H1 (cell line): Measurements from ENCODE around the gene HRH2. TPM values are rescaled to one million over a fixed set of nuclear protein-coding genes. Genes with fewer than 3 reads are reported as not detected.

Experiments used
- CBX8 ChIP-seq: fragments of 300-800, 300-1000 bp; sonication (generic); IDR thresholded peaks from 2 replicates; pipeline ENCODE4 v1.7.1; 2016; ENCODE audit warnings: low read depth, low read length, borderline replicate concordance
- CHD2 ChIP-seq: IDR thresholded peaks from 2 replicates; pipeline ENCODE4 v1.6.1; 2012; ENCODE audit warnings: low read length, improper control_type of control experiment
- CTCF ChIP-seq, 3 experiments: IDR thresholded peaks; 1 replicate in 2 of 3; 2 replicates in 1 of 3; pipeline versions ENCODE4 v1.5.1 to v1.6.1; 2011; ENCODE audit warnings: low read length in 3 of 3, mild to moderate bottlenecking in 3 of 3, inconsistent platforms in 2 of 3, low read depth in 1 of 3, moderate library complexity in 1 of 3; ENCODE audit not compliant: insufficient read depth in 1 of 3; ENCODE audit errors: control extremely low read depth in 1 of 3
- HDAC2 ChIP-seq, 2 experiments: fragments of 300-600 bp in 1 of 2; sonication (generic) in 1 of 2; IDR thresholded peaks; 2 replicates each; pipeline ENCODE4 v1.6.1; 2011 to 2012; ENCODE audit warnings: low read depth in 2 of 2, low read length in 2 of 2, mild to moderate bottlenecking in 2 of 2, moderate library complexity in 2 of 2, borderline replicate concordance in 1 of 2, inconsistent platforms in 1 of 2
- JUN ChIP-seq: IDR thresholded peaks from 2 replicates; pipeline ENCODE4 v1.6.1; 2011; ENCODE audit warnings: low read depth, mild to moderate bottlenecking, improper control_type of control experiment, low read length
- SP1 ChIP-seq: IDR thresholded peaks from 2 replicates; pipeline ENCODE4 v1.6.1; 2011; ENCODE audit warnings: low read depth, low read length
- YY1 ChIP-seq: IDR thresholded peaks from 2 replicates; pipeline ENCODE4 v1.6.1; 2011; ENCODE audit warnings: low read depth, mild to moderate bottlenecking, low read length
- polyA plus RNA-seq, 7 experiments: library from polyadenylated mRNA; depleted of rRNA in 3 of 7; stranded (reverse) in 5 of 7; unstranded in 2 of 7; fragments of >200 nt in 5 of 7; fragments of 200-250 nt in 2 of 7; gene quantifications; 1 replicate in 5 of 7; 2 replicates in 1 of 7; 4 replicates in 1 of 7; pipeline versions ENCODE4 v1.2.1 to v1.2.3, GENCODE V29; 2011 to 2013; ENCODE audit warnings: missing spikeins in 2 of 7, mixed read lengths in 2 of 7
- total RNA-seq: library from RNA; stranded (reverse); fragmentation: NEBNext Ultra II Directional; extraction: Animal tissue kit (Norgen Biotek cat#: 25700); gene quantifications from 2 replicates; pipeline ENCODE4 v1.2.1, GENCODE V29; 2021
- TF ChIP-seq, protein P1 (sequence below): IDR thresholded peaks from 2 replicates; pipeline ENCODE4 v1.6.1; 2012; ENCODE audit warnings: inconsistent platforms

Gene HRH2
- total and polyA plus RNA-seq, 2 of the 8 experiments (the other 6 are each of a cell fraction or from before 2014, with no cell fraction given), result 7.8 to 8.1 TPM

DNA sequence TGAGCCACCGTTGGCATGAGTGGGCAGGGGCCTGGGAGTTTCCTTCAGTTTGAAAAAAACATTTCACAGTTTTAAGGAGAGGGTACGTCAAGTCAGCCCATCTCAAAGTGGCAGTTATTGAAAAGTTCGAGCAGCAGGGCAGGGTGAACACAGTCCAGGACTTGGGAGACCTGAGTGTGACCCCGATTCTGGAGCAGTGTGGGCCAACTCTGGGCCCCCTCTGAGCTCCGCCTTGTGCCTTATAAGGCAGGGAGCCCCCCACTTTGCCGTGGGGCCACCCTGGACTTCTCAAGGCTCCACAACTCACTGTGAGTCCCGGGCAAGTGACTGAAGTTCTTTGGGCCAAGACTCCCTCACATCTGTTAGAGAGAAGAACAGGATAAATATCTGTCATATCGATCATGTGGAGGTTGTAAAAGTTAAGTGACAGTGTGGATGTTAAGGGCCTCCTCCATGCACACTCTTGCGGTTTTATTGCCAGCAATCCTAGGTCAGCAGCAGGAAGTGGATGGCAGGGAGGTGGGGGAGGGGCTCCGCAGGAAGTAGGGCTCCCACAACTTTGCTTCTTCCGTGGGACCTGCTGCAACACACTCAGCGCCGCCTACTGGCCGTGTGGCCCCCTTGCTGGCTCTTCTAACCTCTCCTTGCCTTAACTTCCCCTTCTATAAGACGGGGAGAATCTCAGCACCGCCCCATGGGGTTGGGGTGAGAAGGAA lies 38.4 kb downstream of the HRH2 start (continued):
- TF ChIP-seq CHD2, result 0 out of 2 replicates have a peak, but pooled peaks have one; percentile 26
- 0 out of 2 replicates have a peak, but pooled peaks have one; percentile 37 for TF ChIP-seq YY1
- no peak for TF ChIP-seq CBX8
- TF ChIP-seq, protein P1, sequence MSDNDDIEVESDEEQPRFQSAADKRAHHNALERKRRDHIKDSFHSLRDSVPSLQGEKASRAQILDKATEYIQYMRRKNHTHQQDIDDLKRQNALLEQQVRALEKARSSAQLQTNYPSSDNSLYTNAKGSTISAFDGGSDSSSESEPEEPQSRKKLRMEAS, result no peak
- 0 out of 2 replicates have a peak, but pooled peaks have one; percentile 50 for TF ChIP-seq SP1
- peak in 2 of 3 experiments; percentile 91 to 96; a peak in 3 of 4 replicates for TF ChIP-seq CTCF (IDR thresholded peaks at IDR 0.05; ENCODE audit: control extremely low read depth in 1 of 3, insufficient read depth in 1 of 3, low read depth in 1 of 3, low read length in 3 of 3)
- no peak for TF ChIP-seq JUN
- TF ChIP-seq HDAC2 (IDR thresholded peaks at IDR 0.05; ENCODE audit: borderline replicate concordance in 1 of 2, low read depth in 2 of 2, low read length in 2 of 2), result peak; percentile 45 to 60; a peak in 1 of 4 replicates
